Cardiac fibroblast (primary cell): ENCODE data around the gene ULK4.
"Not testable (repeated sequence)": the region's sequence is repeated elsewhere in the genome, so short reads cannot be mapped to it uniquely, and the experiment has no call there.

Experiments used
- DNase-seq, 2 donors: peaks; one replicate each; pipeline versions ENCODE4 v3.0.0 to v3.0.0-alpha.2; 2010; ENCODE audit warnings: low read depth in 2 of 2
- H3K4me3 ChIP-seq, 2 donors: replicated peaks in 1 of 2; 1 replicate in 1 of 2; 2 replicates in 1 of 2; pipeline ENCODE4 v1.5.1; 2011; ENCODE audit warnings: low read depth in 2 of 2, low read length in 2 of 2, mild to moderate bottlenecking in 2 of 2, moderate library complexity in 1 of 2
- CTCF ChIP-seq: IDR thresholded peaks from one replicate; pipeline ENCODE4 v1.5.1; 2011; ENCODE audit warnings: low read depth, mild to moderate bottlenecking, low read length, inconsistent platforms

Gene ULK4

GRCh38 chr3:41710646-41711388, 251.1 kb downstream of the ULK4 start:
- H3K4me3 ChIP-seq = no peak overlapping the region
- no peak for TF ChIP-seq CTCF
- peak; percentile 68 to 80 for DNase-seq

- DNase-seq, H3K4me3 ChIP-seq: not testable (repeated sequence)
Observed at GRCh38 chr3:41709213-41709612, 252.7 kb downstream of the ULK4 start.

- no peak for DNase-seq
- H3K4me3 ChIP-seq = no peak overlapping the region
- TF ChIP-seq CTCF = no peak
Observed at GRCh38 chr3:41708176-41708575, 253.7 kb downstream of the ULK4 start.

- no peak for DNase-seq
- TF ChIP-seq CTCF = no peak
- H3K4me3 ChIP-seq = no peak overlapping the region
Observed at GRCh38 chr3:41705893-41706292, 256.0 kb downstream of the ULK4 start.

GRCh38 chr3:41701191-41701698, 260.7 kb downstream of the ULK4 start:
- DNase-seq = peak; percentile 13 to 60
- TF ChIP-seq CTCF = no peak

GRCh38 chr3:41700155-41700554, 261.7 kb downstream of the ULK4 start:
- no peak for TF ChIP-seq CTCF
- no peak for DNase-seq
- no peak overlapping the region for H3K4me3 ChIP-seq

More at GRCh38 chr3:41701191-41701698, 260.7 kb downstream of the ULK4 start:
- H3K4me3 ChIP-seq = no peak overlapping the region

- no peak for TF ChIP-seq CTCF
- peak in 1 of 2 donors; percentile 11 for DNase-seq
- no peak overlapping the region for H3K4me3 ChIP-seq
Observed at GRCh38 chr3:41698898-41699297, 263.0 kb downstream of the ULK4 start.
